Colon (tissue), 2 donors: ENCODE results near the gene LRRC1.

Source experiments
- FAIRE-seq: peaks from 2 replicates; lab custom pipeline; 2012; peaks lifted over from hg19 to GRCh38; lab: Jason Lieb, UNC
- donor health status: control.
- donor health status: control.

Gene LRRC1

GRCh38 chr6:53925891-53926290, 131.1 kb downstream of the LRRC1 start:
- FAIRE-seq, result no peak

- no peak for FAIRE-seq
Measured at GRCh38 chr6:53926505-53926904, 131.7 kb downstream of the LRRC1 start.

DNA sequence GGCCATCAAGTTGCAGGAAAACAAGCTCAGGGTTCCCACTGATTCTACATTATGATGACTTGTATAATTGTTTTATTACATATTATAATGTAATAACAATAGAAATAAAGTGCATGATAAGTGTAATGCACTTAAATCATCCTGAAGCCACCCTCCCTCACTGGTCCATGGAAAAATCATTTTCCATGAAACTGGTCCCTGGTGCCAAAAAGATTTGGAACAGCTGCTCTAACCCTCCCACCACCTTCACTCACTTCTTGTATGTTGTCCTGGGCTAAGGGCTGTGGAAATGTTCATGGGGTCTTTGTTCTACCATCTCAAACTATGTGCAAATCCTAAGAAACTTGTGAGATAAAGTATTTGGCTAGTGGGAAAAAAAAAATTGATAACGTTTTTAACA, 133.8 kb downstream of the LRRC1 start:
- FAIRE-seq, result no peak

DNA sequence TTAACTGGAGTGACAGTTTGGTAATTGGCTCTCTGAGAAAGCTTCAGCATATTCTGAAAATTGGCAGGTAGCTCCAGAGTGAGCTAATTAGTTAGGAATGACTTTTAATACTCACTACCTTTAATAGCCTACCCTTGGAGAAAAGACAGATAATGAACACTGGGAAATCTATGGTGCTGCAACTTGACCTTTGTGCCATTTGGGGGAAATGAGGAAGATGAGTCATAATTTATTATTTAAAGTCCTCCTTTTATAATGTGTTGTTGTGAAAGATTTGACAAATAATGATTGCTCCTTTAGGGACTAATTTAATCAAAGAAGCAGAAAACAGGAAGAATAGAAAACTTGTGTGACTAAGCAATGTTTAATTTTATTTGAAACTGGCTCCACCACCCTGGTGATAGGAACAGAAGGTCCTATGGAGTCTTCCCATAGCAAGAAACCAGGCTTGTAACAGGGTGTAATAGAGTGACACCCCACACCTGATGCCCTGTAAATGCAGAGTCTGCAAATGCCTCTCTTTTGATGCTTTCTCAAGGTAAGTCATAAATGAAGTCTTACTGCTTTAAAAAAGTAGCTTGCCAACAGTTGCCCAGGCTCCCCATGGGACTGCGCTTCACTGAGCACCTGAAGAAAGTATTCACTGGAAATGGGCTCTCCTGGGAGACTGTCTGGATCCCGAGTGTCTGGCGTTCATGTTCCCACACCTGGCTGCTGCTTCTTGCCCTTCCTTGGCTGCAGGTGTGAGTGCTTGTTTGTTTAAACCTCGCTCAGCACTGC, 134.4 kb downstream of the LRRC1 start:
- no peak for FAIRE-seq

GRCh38 chr6:53929821-53930120, 135.0 kb downstream of the LRRC1 start:
- no peak for FAIRE-seq

DNA sequence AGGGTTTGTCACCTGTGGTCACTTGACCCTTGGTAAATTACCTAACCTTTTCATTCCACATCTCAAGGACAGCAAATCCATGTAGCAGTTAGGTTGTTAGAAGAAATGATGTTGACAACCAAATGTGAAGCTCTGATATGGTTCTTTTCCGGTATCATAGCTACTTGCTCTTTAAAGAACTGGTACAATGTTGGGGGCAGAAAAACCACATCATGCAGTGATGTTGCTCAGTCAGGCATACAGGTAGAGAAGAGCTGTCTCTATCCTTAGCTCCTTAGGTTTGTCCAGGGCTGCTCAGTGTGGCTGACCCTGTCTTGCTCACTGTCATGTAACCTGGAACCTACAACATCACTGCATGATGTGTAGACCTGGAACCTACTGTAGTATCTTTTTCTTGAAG, 135.5 kb downstream of the LRRC1 start:
- FAIRE-seq, result no peak

GRCh38 chr6:53931086-53931485, 136.3 kb downstream of the LRRC1 start:
- no peak for FAIRE-seq

GRCh38 chr6:53932516-53932915, 137.7 kb downstream of the LRRC1 start:
- FAIRE-seq, result no peak

DNA sequence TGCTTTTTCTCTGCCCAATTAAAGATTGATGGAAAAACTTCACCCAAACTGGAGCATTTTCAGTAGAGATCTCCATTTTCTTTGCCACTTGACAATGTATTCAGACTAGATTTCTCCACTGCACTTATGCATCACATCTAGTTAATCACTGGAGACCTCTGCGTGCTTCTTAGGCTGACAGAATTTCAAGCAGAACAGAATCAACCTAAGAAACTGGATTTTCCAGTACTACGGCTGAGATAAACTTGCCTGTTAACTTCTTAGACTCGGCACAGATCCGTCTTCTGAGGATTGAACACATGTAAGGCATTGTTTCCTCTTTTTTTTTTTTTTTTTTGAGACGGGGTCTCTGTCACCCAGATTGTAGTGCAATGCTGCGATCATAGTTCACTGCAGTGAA, 139.2 kb downstream of the LRRC1 start:
- no peak for FAIRE-seq

DNA sequence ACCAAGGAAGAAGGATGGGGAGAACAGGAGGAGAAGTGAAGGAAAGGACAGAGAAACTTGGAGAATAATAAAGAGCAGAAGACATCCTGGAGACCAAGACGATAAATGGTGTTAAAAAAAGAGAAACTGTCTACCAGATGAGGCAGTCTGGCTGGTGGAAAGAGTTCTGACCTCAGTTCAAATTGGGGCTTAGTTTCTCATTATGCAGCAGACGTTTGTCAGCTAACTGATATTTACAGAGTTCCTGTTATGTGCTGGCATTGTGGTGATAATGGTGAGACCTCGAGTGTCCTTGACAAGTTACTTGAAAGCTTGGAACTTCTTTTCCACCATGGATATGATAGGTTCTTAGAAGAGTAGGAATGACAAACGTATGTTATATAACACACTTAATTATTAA, 142.7 kb downstream of the LRRC1 start:
- no peak for FAIRE-seq

GRCh38 chr6:53938810-53939209, 144.0 kb downstream of the LRRC1 start:
- no peak for FAIRE-seq

DNA sequence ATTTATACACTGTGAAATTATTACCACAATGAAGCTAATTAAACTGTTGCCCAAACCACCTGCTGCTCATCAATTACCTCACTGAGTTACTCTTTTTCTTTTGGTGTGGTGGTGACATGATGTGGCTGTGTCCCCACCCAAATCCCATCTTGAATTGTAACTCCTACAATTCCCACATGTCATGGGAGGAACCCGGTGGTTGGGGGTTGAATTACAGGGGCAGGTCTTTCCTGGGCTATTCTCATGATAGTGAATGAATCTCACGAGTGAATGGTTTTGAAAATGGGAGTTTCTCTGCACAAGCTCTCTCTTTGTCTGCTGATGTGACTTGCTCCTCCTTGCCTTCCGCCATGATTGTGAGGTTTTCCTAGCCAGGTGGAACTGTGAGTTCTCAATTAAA, 145.0 kb downstream of the LRRC1 start:
- no peak for FAIRE-seq

DNA sequence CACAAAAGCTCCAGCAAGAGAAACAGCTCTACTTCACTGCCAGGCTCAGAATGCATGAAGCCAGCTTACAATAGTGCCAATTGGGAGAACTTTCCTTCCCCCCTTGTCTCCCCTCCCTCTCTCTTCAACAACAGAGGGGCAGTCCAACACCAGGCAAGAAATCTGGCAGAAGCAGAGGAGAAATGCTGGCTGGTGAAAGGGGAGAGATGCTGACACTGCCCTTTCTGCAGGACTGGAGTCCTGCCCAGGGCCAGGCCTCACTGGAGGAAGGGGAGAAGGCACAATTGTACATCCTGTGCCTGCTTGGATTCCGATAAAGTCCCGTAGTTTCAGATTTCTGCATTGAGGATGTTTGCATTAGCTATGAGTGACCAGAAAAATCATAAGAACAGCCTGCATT, 148.6 kb downstream of the LRRC1 start:
- no peak for FAIRE-seq

GRCh38 chr6:53944091-53944490, 149.3 kb downstream of the LRRC1 start:
- no peak for FAIRE-seq

DNA sequence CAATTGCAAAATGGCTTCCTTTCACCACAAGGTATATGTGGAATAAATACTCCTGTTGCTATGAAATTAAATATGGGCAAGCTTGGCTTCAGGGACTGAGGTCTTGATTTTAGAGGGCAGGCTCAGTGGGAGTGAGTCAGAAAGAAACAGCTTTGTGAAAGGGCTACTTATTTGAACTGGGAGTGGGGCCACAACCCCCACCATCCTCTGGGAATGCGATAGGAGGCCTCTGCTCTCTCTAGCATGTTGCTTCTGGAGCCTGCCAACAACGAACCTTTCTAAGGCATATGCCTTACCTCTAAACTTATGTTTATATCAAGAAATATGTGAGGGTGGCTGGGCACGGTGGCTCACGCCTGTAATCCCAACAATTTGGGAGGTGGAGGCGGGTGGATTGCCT, 149.7 kb downstream of the LRRC1 start:
- no peak for FAIRE-seq

- FAIRE-seq, result no peak
Measured at GRCh38 chr6:53945765-53946407, 151.1 kb downstream of the LRRC1 start.

DNA sequence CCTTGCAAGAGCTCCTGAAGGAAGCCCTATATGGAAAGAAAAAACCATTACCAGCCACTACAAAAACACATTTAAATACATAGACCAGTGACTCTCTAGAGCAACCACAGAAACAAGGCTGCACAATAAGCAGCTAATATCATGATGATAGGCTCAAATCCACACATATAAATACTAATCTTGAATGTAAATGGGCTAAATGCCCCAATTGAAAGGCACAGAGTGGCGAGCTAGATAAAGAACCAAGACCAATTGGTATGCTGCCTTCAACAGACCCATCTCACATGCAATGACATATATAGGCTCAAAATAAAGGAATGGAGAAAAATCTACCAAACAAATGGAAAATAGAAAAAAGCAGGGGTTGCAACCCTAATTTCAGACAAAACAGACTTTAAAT, 153.0 kb downstream of the LRRC1 start:
- FAIRE-seq, result no peak

GRCh38 chr6:53951383-53951782, 156.6 kb downstream of the LRRC1 start:
- no peak for FAIRE-seq

- no peak for FAIRE-seq
Measured at GRCh38 chr6:53956068-53956711, 161.4 kb downstream of the LRRC1 start.

DNA sequence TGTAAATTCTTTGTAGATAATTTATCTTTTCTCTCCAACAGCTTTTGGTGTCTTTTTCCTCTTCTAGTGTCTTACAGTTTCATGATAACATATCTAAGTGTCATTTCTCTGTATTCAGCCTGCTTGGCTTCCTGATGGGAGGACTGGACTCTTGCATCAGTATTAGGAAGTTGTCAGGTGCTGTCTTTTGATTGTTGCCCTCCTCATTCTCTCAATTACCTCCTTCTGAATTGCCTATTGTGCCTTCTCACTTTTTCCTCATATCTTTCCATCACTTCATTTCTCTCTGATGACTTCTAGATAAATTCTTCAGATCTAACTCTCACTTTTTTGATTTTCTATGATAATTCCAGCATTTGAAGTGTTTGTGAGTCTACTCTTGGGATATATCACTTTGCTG, 162.0 kb downstream of the LRRC1 start:
- FAIRE-seq, result no peak

GRCh38 chr6:53959717-53960116, 164.9 kb downstream of the LRRC1 start:
- no peak for FAIRE-seq

DNA sequence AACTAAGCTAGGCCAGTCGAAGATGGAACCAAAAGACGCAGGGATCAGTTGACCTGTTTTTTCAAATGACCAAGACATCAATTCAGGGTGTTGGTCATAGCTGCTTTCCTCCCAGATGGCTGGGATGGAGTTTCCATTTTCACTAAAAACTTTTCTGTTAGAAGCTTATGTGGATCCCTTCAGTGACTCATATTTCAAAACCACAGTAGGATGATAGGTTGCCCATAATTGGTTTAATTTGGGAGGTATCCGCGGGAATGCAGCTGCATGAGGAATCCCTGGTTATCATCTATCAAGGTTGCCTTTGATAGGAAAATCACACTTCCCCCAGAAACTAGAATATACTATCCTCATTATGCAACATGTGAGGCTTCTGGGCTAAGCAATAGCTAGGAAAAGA, 165.5 kb downstream of the LRRC1 start:
- no peak for FAIRE-seq

DNA sequence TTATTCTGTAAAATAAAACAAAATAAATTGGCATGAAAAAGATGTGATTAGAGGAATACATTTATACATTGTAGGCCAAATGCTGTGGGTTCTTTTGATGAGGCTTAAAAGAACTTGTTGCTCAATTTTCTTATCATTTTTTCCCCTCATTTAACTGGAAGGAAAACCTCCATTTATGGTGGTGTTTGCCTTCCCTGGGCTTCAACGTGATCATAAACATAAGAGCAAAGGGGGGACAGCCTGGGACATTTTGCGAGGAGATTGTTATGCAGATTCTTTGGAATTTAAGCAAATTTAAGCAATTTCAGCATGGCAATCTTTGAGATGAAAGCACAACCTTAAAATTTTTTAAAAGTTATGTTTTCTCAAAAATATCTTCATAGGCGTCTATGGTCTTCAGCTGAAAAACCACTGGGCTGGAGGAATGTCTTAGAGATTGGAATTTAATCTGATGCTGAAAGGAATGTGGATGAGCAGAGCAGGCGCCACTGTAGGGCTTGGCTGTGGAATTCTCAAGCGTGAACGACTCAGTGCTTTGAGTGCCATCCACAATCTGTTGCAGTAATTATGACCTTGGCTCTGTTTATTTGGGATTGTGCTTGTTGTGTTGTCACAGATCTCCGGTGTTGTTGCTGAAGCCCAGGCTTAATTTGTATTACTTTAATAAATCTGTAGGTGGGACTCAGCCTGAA, 167.0 kb downstream of the LRRC1 start:
- no peak for FAIRE-seq
